Stomach smooth muscle (tissue), 2 donors: ENCODE results near the gene ANAPC16.
A peak's percentile ranks its signal among the peaks of the same experiment; 100 is the strongest.

Experiments used
- H3K27ac ChIP-seq: one replicate; pipeline ENCODE4 v1.7.0; 2013; ENCODE audit warnings: mild to moderate bottlenecking, low read length, inconsistent platforms
- H3K27me3 ChIP-seq, 2 donors: one replicate each; pipeline ENCODE4 v1.7.0; 2013; ENCODE audit warnings: low read length in 2 of 2; ENCODE audit not compliant: insufficient read depth in 2 of 2, control insufficient read depth in 1 of 2
- H3K36me3 ChIP-seq, 2 donors: one replicate each; pipeline ENCODE4 v1.7.0; 2013; ENCODE audit warnings: low read length in 2 of 2; ENCODE audit not compliant: control insufficient read depth in 2 of 2, insufficient read depth in 2 of 2
- H3K4me1 ChIP-seq: one replicate; pipeline ENCODE4 v1.7.0; 2013; ENCODE audit warnings: low read length; ENCODE audit not compliant: control insufficient read depth, insufficient read depth
- H3K4me3 ChIP-seq, 2 donors: one replicate each; pipeline ENCODE4 v1.7.0; 2013; ENCODE audit warnings: low read length in 2 of 2
- H3K9ac ChIP-seq, 2 donors: one replicate each; pipeline ENCODE4 v1.7.0; 2013; ENCODE audit warnings: low read length in 2 of 2, mild to moderate bottlenecking in 1 of 2
- H3K9me3 ChIP-seq, 2 donors: one replicate each; pipeline ENCODE4 v1.7.0; 2013; ENCODE audit warnings: low read length in 2 of 2; ENCODE audit not compliant: control insufficient read depth in 2 of 2
- donor health status: healthy.
- donor health status: Pancreatic carcinoma.

ANAPC16 gene

GRCh38 chr10:72255977-72256729 is 40.3 kb downstream of the ANAPC16 start:
- no peak overlapping the region for H3K9ac ChIP-seq
- H3K9me3 ChIP-seq = no peaks in the 10 kb centered on the region
- no peaks in the 10 kb centered on the region for H3K36me3 ChIP-seq
- H3K4me3 ChIP-seq = no peak overlapping the region
- peak overlapping the region; percentile 96 for H3K27ac ChIP-seq
- peaks cover 70% of the 10 kb centered on the region for H3K4me1 ChIP-seq
- H3K27me3 ChIP-seq = no peaks in the 10 kb centered on the region

GRCh38 chr10:72257051-72257892 is 41.5 kb downstream of the ANAPC16 start:
- Histone ChIP-seq H3K4me3 (no peak overlapping the region), H3K36me3 (no peaks in the 10 kb centered on the region), H3K27me3 (no peaks in the 10 kb centered on the region), H3K9me3 (no peaks in the 10 kb centered on the region), H3K27ac (peak overlapping the region; percentile 96), H3K9ac (no peak overlapping the region), H3K4me1 (peaks cover 78% of the 10 kb centered on the region)

- Histone ChIP-seq H3K4me1 (peaks cover 68% of the 10 kb centered on the region), H3K27ac (peak overlapping the region; percentile 90), H3K27me3 (no peaks in the 10 kb centered on the region), H3K36me3 (no peaks in the 10 kb centered on the region), H3K4me3 (no peak overlapping the region), H3K9me3 (no peaks in the 10 kb centered on the region), H3K9ac (no peak overlapping the region)
Observed at GRCh38 chr10:72258617-72259016, 42.8 kb downstream of the ANAPC16 start.

- Histone ChIP-seq H3K27ac (peak overlapping the region; percentile 90), H3K27me3 (no peaks in the 10 kb centered on the region), H3K36me3 (no peaks in the 10 kb centered on the region), H3K4me1 (peaks cover 61% of the 10 kb centered on the region), H3K9me3 (no peaks in the 10 kb centered on the region), H3K4me3 (peak overlapping the region; percentile 15 to 63), H3K9ac (peak overlapping the region; percentile 58 to 62)
Observed at GRCh38 chr10:72259491-72260238, 43.9 kb downstream of the ANAPC16 start.

- Histone ChIP-seq H3K4me1 (peaks cover 53% of the 10 kb centered on the region), H3K27ac (peak overlapping the region; percentile 90), H3K4me3 (peak overlapping the region; percentile 63 to 83), H3K9me3 (no peaks in the 10 kb centered on the region), H3K36me3 (no peaks in the 10 kb centered on the region), H3K27me3 (no peaks in the 10 kb centered on the region), H3K9ac (peak overlapping the region; percentile 58 to 62)
Observed at GRCh38 chr10:72260239-72260975, 44.6 kb downstream of the ANAPC16 start.

- Histone ChIP-seq H3K36me3 (no peaks in the 10 kb centered on the region), H3K4me3 (peak overlapping the region; percentile 63 to 83), H3K27me3 (no peaks in the 10 kb centered on the region), H3K9me3 (no peaks in the 10 kb centered on the region), H3K9ac (peak overlapping the region; percentile 62 to 75), H3K4me1 (peaks cover 45% of the 10 kb centered on the region), H3K27ac (peak overlapping the region; percentile 90)
Observed at GRCh38 chr10:72260976-72261783, 45.4 kb downstream of the ANAPC16 start.

GRCh38 chr10:72261784-72262404 is 46.1 kb downstream of the ANAPC16 start:
- H3K27ac ChIP-seq = peak overlapping the region; percentile 90
- no peaks in the 10 kb centered on the region for H3K27me3 ChIP-seq
- H3K4me1 ChIP-seq = peaks cover 42% of the 10 kb centered on the region
- H3K9me3 ChIP-seq = no peaks in the 10 kb centered on the region
- H3K36me3 ChIP-seq = no peaks in the 10 kb centered on the region
- peak overlapping the region in 1 of 2 donors; percentile 83 for H3K4me3 ChIP-seq
- peak overlapping the region; percentile 62 to 75 for H3K9ac ChIP-seq

- Histone ChIP-seq H3K27me3 (no peaks in the 10 kb centered on the region), H3K4me1 (peaks cover 34% of the 10 kb centered on the region), H3K27ac (peak overlapping the region; percentile 24), H3K36me3 (no peaks in the 10 kb centered on the region), H3K9me3 (no peaks in the 10 kb centered on the region), H3K9ac (no peak overlapping the region), H3K4me3 (no peak overlapping the region)
Observed at GRCh38 chr10:72263613-72264241, 47.9 kb downstream of the ANAPC16 start.

GRCh38 chr10:72264536-72264935 is 48.7 kb downstream of the ANAPC16 start:
- H3K36me3 ChIP-seq = no peaks in the 10 kb centered on the region
- H3K4me3 ChIP-seq = no peak overlapping the region
- no peaks in the 10 kb centered on the region for H3K27me3 ChIP-seq
- H3K9me3 ChIP-seq = no peaks in the 10 kb centered on the region
- H3K4me1 ChIP-seq = peaks cover 27% of the 10 kb centered on the region
- no peak overlapping the region for H3K27ac ChIP-seq
- H3K9ac ChIP-seq = no peak overlapping the region
